H1 (cell line): ENCODE data around the gene TIMM22. TPM values are rescaled to one million over a fixed set of nuclear protein-coding genes. Genes with fewer than 3 reads are reported as not detected.
A peak's percentile ranks its signal among the peaks of the same experiment; 100 is the strongest.

Source experiments
- CTCF ChIA-PET: fragments of 300-600 bp; sonication (Branson Sonifier 250); formaldehyde crosslinking; loops from one replicate; lab custom pipeline; 2021; ENCODE audit not compliant: partially characterized antibody; lab: Charles Lee
- POLR2A ChIA-PET: fragments of 300-600 bp; sonication (Branson Sonifier 250); formaldehyde crosslinking; loops from one replicate; lab custom pipeline; 2021; ENCODE audit warnings: inconsistent platforms; ENCODE audit not compliant: partially characterized antibody; lab: Charles Lee
- DNase-seq, 2 experiments: peaks; one replicate each; pipeline versions ENCODE4 v3.0.0 to v3.0.0-alpha.2; 2010 to 2022; ENCODE audit warnings: low spot score in 2 of 2, low read depth in 1 of 2, mixed read lengths in 1 of 2
- FAIRE-seq: peaks from 2 replicates; lab custom pipeline; 2011; peaks lifted over from hg19 to GRCh38; lab: Jason Lieb, UNC
- H2AFZ ChIP-seq: 2 replicates; pipeline ENCODE4 v1.8.1; 2012; ENCODE audit warnings: low read length, inconsistent platforms
- H2AK5ac ChIP-seq: 2 replicates; pipeline ENCODE4 v1.6.1; 2013; ENCODE audit warnings: low read depth, low read length
- H2BK120ac ChIP-seq: replicated peaks from 2 replicates; pipeline ENCODE3; 2013; ENCODE audit warnings: low read depth, low read length, inconsistent platforms
- H2BK12ac ChIP-seq: 2 replicates; pipeline ENCODE4 v1.6.1; 2013; ENCODE audit warnings: low read depth, low read length
- H2BK15ac ChIP-seq: 2 replicates; pipeline ENCODE4 v1.6.1; 2013; ENCODE audit warnings: low read length
- H2BK20ac ChIP-seq: 2 replicates; pipeline ENCODE4 v1.6.1; 2013; ENCODE audit warnings: low read length
- H2BK5ac ChIP-seq: 2 replicates; pipeline ENCODE4 v1.6.1; 2013; ENCODE audit warnings: low read depth, low read length
- H3K14ac ChIP-seq: 2 replicates; pipeline ENCODE4 v1.6.1; 2013; ENCODE audit warnings: inconsistent platforms; ENCODE audit not compliant: insufficient read length
- H3K18ac ChIP-seq: 2 replicates; pipeline ENCODE4 v1.6.1; 2013; ENCODE audit warnings: low read length; ENCODE audit errors: extremely low read depth
- H3K23ac ChIP-seq: 2 replicates; pipeline ENCODE4 v1.6.1; 2013; ENCODE audit warnings: inconsistent platforms; ENCODE audit not compliant: insufficient read length
- H3K23me2 ChIP-seq: 2 replicates; pipeline ENCODE4 v1.6.1; 2013; ENCODE audit warnings: low read depth, low read length
- H3K27ac ChIP-seq: 2 replicates; pipeline ENCODE4 v1.6.1; 2011; ENCODE audit warnings: low read depth, low read length, inconsistent platforms
- H3K27me3 ChIP-seq, 4 experiments: replicated peaks in 1 of 4; 1 replicate in 1 of 4; 2 replicates in 3 of 4; pipeline versions ENCODE4 v1.6.1 to v1.8.1; 2011 to 2013; ENCODE audit warnings: low read length in 3 of 4, mild to moderate bottlenecking in 3 of 4, inconsistent platforms in 2 of 4, mixed read lengths in 2 of 4, moderate library complexity in 1 of 4; ENCODE audit not compliant: control insufficient read depth in 3 of 4, insufficient read depth in 3 of 4; ENCODE audit errors: extremely low read depth in 1 of 4
- H3K36me3 ChIP-seq, 4 experiments: 2 replicates each; pipeline versions ENCODE4 v1.6.1 to v1.8.1; 2011 to 2013; ENCODE audit warnings: mild to moderate bottlenecking in 4 of 4, low read length in 3 of 4, moderate library complexity in 2 of 4, control low read depth in 1 of 4, inconsistent platforms in 1 of 4; ENCODE audit not compliant: insufficient read depth in 4 of 4, control insufficient read depth in 2 of 4
- H3K4ac ChIP-seq: replicated peaks from 2 replicates; pipeline ENCODE3; 2013; ENCODE audit warnings: low read length, low read depth, mixed read lengths, inconsistent platforms; ENCODE audit not compliant: insufficient read length
- H3K4me1 ChIP-seq, 4 experiments: replicated peaks in 1 of 4; 1 replicate in 1 of 4; 2 replicates in 3 of 4; pipeline versions ENCODE4 v1.6.1 to v1.8.1; 2011 to 2013; ENCODE audit warnings: low read length in 3 of 4, inconsistent platforms in 2 of 4, mixed read lengths in 1 of 4; ENCODE audit not compliant: insufficient read depth in 4 of 4, control insufficient read depth in 3 of 4
- H3K4me2 ChIP-seq, 2 experiments: 2 replicates each; pipeline versions ENCODE4 v1.6.1 to v1.8.1; 2011 to 2013; ENCODE audit warnings: low read depth in 2 of 2, low read length in 2 of 2, control low read depth in 1 of 2, inconsistent platforms in 1 of 2, mild to moderate bottlenecking in 1 of 2; ENCODE audit not compliant: insufficient read depth in 1 of 2
- H3K4me3 ChIP-seq, 4 experiments: fragments of 200-600, 300-600 bp in 1 of 4; sonication (generic), shearing (Covaris generic), sonication (Bioruptor Twin) in 1 of 4; 2 replicates each; pipeline versions ENCODE4 v1.5.1 to v1.8.1; 2011 to 2016; ENCODE audit warnings: low read length in 4 of 4, low read depth in 3 of 4, control low read depth in 2 of 4, inconsistent platforms in 2 of 4, mild to moderate bottlenecking in 2 of 4, mixed read lengths in 1 of 4, moderate library complexity in 1 of 4; ENCODE audit not compliant: insufficient read depth in 2 of 4; ENCODE audit errors: extremely low read depth in 1 of 4
- H3K56ac ChIP-seq: replicated peaks from 2 replicates; pipeline ENCODE3; 2013; ENCODE audit warnings: low read depth, mild to moderate bottlenecking, mixed read lengths, low read length, inconsistent platforms; ENCODE audit not compliant: insufficient read length
- H3K79me1 ChIP-seq: 2 replicates; pipeline ENCODE4 v1.6.1; 2013; ENCODE audit warnings: low read depth, low read length, control low read depth
- H3K79me2 ChIP-seq, 2 experiments: 2 replicates each; pipeline versions ENCODE4 v1.6.1 to v1.8.1; 2012 to 2013; ENCODE audit warnings: low read length in 2 of 2, mild to moderate bottlenecking in 2 of 2, inconsistent platforms in 1 of 2; ENCODE audit not compliant: insufficient read depth in 2 of 2, control insufficient read depth in 1 of 2
- H3K9ac ChIP-seq, 4 experiments: replicated peaks in 1 of 4; 1 replicate in 1 of 4; 2 replicates in 3 of 4; pipeline versions ENCODE4 v1.6.1 to v1.8.1; 2011 to 2013; ENCODE audit warnings: low read depth in 3 of 4, low read length in 3 of 4, control low read depth in 2 of 4, mild to moderate bottlenecking in 2 of 4, moderate library complexity in 2 of 4, inconsistent platforms in 1 of 4; ENCODE audit errors: extremely low read depth in 1 of 4
- H3K9me3 ChIP-seq, 2 experiments: 2 replicates each; pipeline versions ENCODE4 v1.6.1 to v1.8.1; 2012 to 2013; ENCODE audit warnings: mild to moderate bottlenecking in 2 of 2, moderate library complexity in 2 of 2, control low read depth in 1 of 2, inconsistent platforms in 1 of 2, low read depth in 1 of 2, low read length in 1 of 2, mixed read lengths in 1 of 2; ENCODE audit not compliant: insufficient read depth in 2 of 2
- H4K20me1 ChIP-seq, 2 experiments: replicated peaks in 1 of 2; 2 replicates each; pipeline versions ENCODE3 to v1.8.1; 2011 to 2013; ENCODE audit warnings: inconsistent platforms in 2 of 2, low read length in 2 of 2, mild to moderate bottlenecking in 1 of 2; ENCODE audit not compliant: insufficient read depth in 2 of 2, control insufficient read depth in 1 of 2
- H4K5ac ChIP-seq: 2 replicates; pipeline ENCODE4 v1.6.1; 2013; ENCODE audit warnings: low read length, low read depth, mixed read lengths, inconsistent platforms; ENCODE audit not compliant: insufficient read length
- H4K8ac ChIP-seq: 2 replicates; pipeline ENCODE4 v1.8.0; 2013; ENCODE audit warnings: mild to moderate bottlenecking, moderate library complexity, low read length, inconsistent platforms; ENCODE audit not compliant: insufficient read depth; ENCODE audit errors: extremely low read depth
- H4K91ac ChIP-seq: replicated peaks from 2 replicates; pipeline ENCODE3; 2013; ENCODE audit warnings: low read length, mixed read lengths, inconsistent platforms; ENCODE audit not compliant: insufficient read length
- BRCA1 ChIP-seq: IDR thresholded peaks from 2 replicates; pipeline ENCODE4 v1.6.1; 2012; ENCODE audit warnings: low read depth, low read length, improper control_type of control experiment
- HDAC2 ChIP-seq, 2 experiments: fragments of 300-600 bp in 1 of 2; sonication (generic) in 1 of 2; IDR thresholded peaks; 2 replicates each; pipeline ENCODE4 v1.6.1; 2011 to 2012; ENCODE audit warnings: low read depth in 2 of 2, low read length in 2 of 2, mild to moderate bottlenecking in 2 of 2, moderate library complexity in 2 of 2, borderline replicate concordance in 1 of 2, inconsistent platforms in 1 of 2
- HDAC6 ChIP-seq: IDR thresholded peaks from one replicate; pipeline ENCODE4 v1.7.1; 2012; ENCODE audit warnings: low read depth, mild to moderate bottlenecking, inconsistent platforms, low read length, moderate library complexity
- MAFK ChIP-seq: IDR thresholded peaks from 2 replicates; pipeline ENCODE4 v1.6.1; 2012; ENCODE audit warnings: low read depth, mild to moderate bottlenecking, improper control_type of control experiment, low read length
- NRF1 ChIP-seq: IDR thresholded peaks from 2 replicates; pipeline ENCODE4 v1.6.1; 2011; ENCODE audit warnings: mild to moderate bottlenecking, low read depth, low read length, improper control_type of control experiment
- PHF8 ChIP-seq: fragments of 200-600 bp; sonication (generic); conservative IDR thresholded peaks from 2 replicates; pipeline ENCODE4 v1.7.1; 2012; ENCODE audit warnings: low read depth, mild to moderate bottlenecking, inconsistent platforms, low read length, moderate library complexity
- POU5F1 ChIP-seq: IDR thresholded peaks from 2 replicates; pipeline ENCODE4 v1.6.1; 2011; ENCODE audit warnings: low read depth, mild to moderate bottlenecking, low read length, moderate library complexity
- RAD21 ChIP-seq, 2 experiments: IDR thresholded peaks in 1 of 2; conservative IDR thresholded peaks in 1 of 2; 2 replicates each; pipeline ENCODE4 v1.6.1; 2011; ENCODE audit warnings: low read depth in 2 of 2, low read length in 2 of 2, improper control_type of control experiment in 1 of 2, inconsistent platforms in 1 of 2, mild to moderate bottlenecking in 1 of 2, moderate library complexity in 1 of 2
- RXRA ChIP-seq: IDR thresholded peaks from 2 replicates; pipeline ENCODE4 v1.6.1; 2011; ENCODE audit warnings: low read depth, mild to moderate bottlenecking, low read length, moderate library complexity; ENCODE audit not compliant: insufficient read depth
- SP4 ChIP-seq: IDR thresholded peaks from 2 replicates; pipeline ENCODE4 v1.6.1; 2012; ENCODE audit warnings: low read length, inconsistent platforms
- whole genome bisulfite sequencing, 2 experiments: shearing (Covaris generic) in 1 of 2; methylation state at CpG; one replicate each; pipeline versions ENCODE4 v1.1.6 to v1.1.7; 2013 to 2015; ENCODE audit warnings: low lambda C conversion rate in 2 of 2, mixed read lengths in 2 of 2, inconsistent platforms in 1 of 2, low coverage in 1 of 2, missing lambda C conversion rate in 1 of 2; ENCODE audit not compliant: insufficient replicate concordance in 2 of 2, insufficient coverage in 1 of 2, insufficient read length in 1 of 2; ENCODE audit errors: extremely low coverage in 1 of 2, missing lambda C conversion rate in 1 of 2; 5-methylcytosine and 5-hydroxymethylcytosine counted together
- polyA plus RNA-seq, 7 experiments: library from polyadenylated mRNA; depleted of rRNA in 3 of 7; stranded (reverse) in 5 of 7; unstranded in 2 of 7; fragments of >200 nt in 5 of 7; fragments of 200-250 nt in 2 of 7; gene quantifications; 1 replicate in 5 of 7; 2 replicates in 1 of 7; 4 replicates in 1 of 7; pipeline versions ENCODE4 v1.2.1 to v1.2.3, GENCODE V29; 2011 to 2013; ENCODE audit warnings: missing spikeins in 2 of 7, mixed read lengths in 2 of 7
- total RNA-seq: library from RNA; stranded (reverse); fragmentation: NEBNext Ultra II Directional; extraction: Animal tissue kit (Norgen Biotek cat#: 25700); gene quantifications from 2 replicates; pipeline ENCODE4 v1.2.1, GENCODE V29; 2021

TIMM22 gene
- total and polyA plus RNA-seq, 2 of the 8 experiments (the other 6 are each of a cell fraction or from before 2014, with no cell fraction given) = 13.8 to 17.4 TPM

- ChIA-PET POLR2A (interaction anchor here (0.9 to 1.9 kb wide), 5 partner anchors 16 to 263 kb away, joined by 3 to 5 read pairs (median 3); no protein-coding TSS in a partner anchor), CTCF (interaction anchor here (1.1 to 12.7 kb wide), 6 partner anchors 8 to 52 kb away, joined by 3 to 144 read pairs (median 3); partner anchors contain the start of gene TIMM22)
- Histone ChIP-seq H2BK120ac (no peak overlapping the region), H3K9me3 (no peaks in the 10 kb centered on the region), H2AK5ac (no peak overlapping the region), H4K91ac (no peak overlapping the region), H3K23me2 (no peaks in the 10 kb centered on the region), H2BK12ac (no peak overlapping the region), H4K5ac (no peak overlapping the region), H3K4me2 (no peak overlapping the region), H3K14ac (no peak overlapping the region), H4K20me1 (peaks cover 2 to 5% of the 10 kb centered on the region in 2 experiments), H3K27me3 (no peaks in the 10 kb centered on the region), H3K56ac (no peak overlapping the region), H3K18ac (no peak overlapping the region), H2BK20ac (no peak overlapping the region), H3K4me1 (peaks cover 0 to 3% (median 0%) of the 10 kb centered on the region in 4 experiments; a peak in 4 of 7 replicates), H3K9ac (no peak overlapping the region), H3K79me1 (peaks cover 3% of the 10 kb centered on the region; the same call in 1 of the 2 replicates), H3K4me3 (no peak overlapping the region), H3K79me2 (no peaks in the 10 kb centered on the region), H3K23ac (no peak overlapping the region), H3K4ac (no peak overlapping the region), H2BK15ac (no peak overlapping the region), H2BK5ac (no peak overlapping the region), H3K36me3 (peaks cover 6 to 27% (median 15%) of the 10 kb centered on the region in 4 experiments), H3K27ac (0 out of 2 replicates have a peak overlapping the region, but pooled peaks have one; percentile 10), H4K8ac (no peak overlapping the region), H2AFZ (no peak overlapping the region)
- FAIRE-seq (no peak), DNase-seq (no peak)
- WGBS, 2 experiments = 73% methylated on average over 13 of the region's 13 CpGs; no CpG with 5 or more reads in 1 of the 2 experiments
- TF ChIP-seq BRCA1 (no peak), POU5F1 (no peak), PHF8 (no peak), SP4 (no peak), HDAC2 (IDR thresholded peaks at IDR 0.05; ENCODE audit: borderline replicate concordance in 1 of 2, low read depth in 2 of 2, low read length in 2 of 2) (no peak), NRF1 (no peak), RAD21 (IDR thresholded peaks at IDR 0.05 in 1 of 2, conservative IDR thresholded peaks at IDR 0.05 in 1 of 2; ENCODE audit: low read depth in 2 of 2, low read length in 2 of 2) (no peak), MAFK (no peak), RXRA (no peak), HDAC6 (no peak)
These were observed 7.9 kb downstream of the TIMM22 start for GRCh38 chr17:1004769-1005295.
